ENCODE measurements around the gene ANKRD6.

ANKRD6 gene

GRCh38 chr6:89475634-89476033 lies 42.7 kb downstream of the ANKRD6 start:
- no peak overlapping the region for H3K4me3 Mint-ChIP-seq
- no peaks in the 10 kb centered on the region for H3K9me3 Mint-ChIP-seq
- no peaks in the 10 kb centered on the region for H3K36me3 Mint-ChIP-seq (ENCODE audit: low read depth)
- H3K27me3 Mint-ChIP-seq (ENCODE audit: low read depth) = no peaks in the 10 kb centered on the region
- no peak for TF ChIP-seq CTCF (IDR thresholded peaks at IDR 0.05; ENCODE audit: unreplicated experiment in 3 of 3)
- peak overlapping the region in 1 of 3 experiments; percentile 14 for H3K27ac Mint-ChIP-seq
- H3K4me1 Mint-ChIP-seq = peaks cover 10% of the 10 kb centered on the region

GRCh38 chr6:89479897-89480296 lies 46.9 kb downstream of the ANKRD6 start:
- H3K36me3 Mint-ChIP-seq (ENCODE audit: low read depth) = no peaks in the 10 kb centered on the region
- peaks cover 17% of the 10 kb centered on the region for H3K4me1 Mint-ChIP-seq
- no peak overlapping the region for H3K27ac Mint-ChIP-seq
- H3K9me3 Mint-ChIP-seq = no peaks in the 10 kb centered on the region
- H3K4me3 Mint-ChIP-seq = no peak overlapping the region
- TF ChIP-seq CTCF (IDR thresholded peaks at IDR 0.05; ENCODE audit: unreplicated experiment in 3 of 3) = no peak
- no peaks in the 10 kb centered on the region for H3K27me3 Mint-ChIP-seq (ENCODE audit: low read depth)

GRCh38 chr6:89481695-89482094 lies 48.7 kb downstream of the ANKRD6 start:
- H3K9me3 Mint-ChIP-seq = no peaks in the 10 kb centered on the region
- no peaks in the 10 kb centered on the region for H3K27me3 Mint-ChIP-seq (ENCODE audit: low read depth)
- no peaks in the 10 kb centered on the region for H3K36me3 Mint-ChIP-seq (ENCODE audit: low read depth)
- H3K4me1 Mint-ChIP-seq = peaks cover 12% of the 10 kb centered on the region
- no peak overlapping the region for H3K4me3 Mint-ChIP-seq
- no peak for TF ChIP-seq CTCF (IDR thresholded peaks at IDR 0.05; ENCODE audit: unreplicated experiment in 3 of 3)
- no peak overlapping the region for H3K27ac Mint-ChIP-seq

- Mint-ChIP-seq H3K36me3 (ENCODE audit: low read depth) (no peaks in the 10 kb centered on the region), H3K9me3 (no peaks in the 10 kb centered on the region), H3K4me3 (no peak overlapping the region), H3K27me3 (ENCODE audit: low read depth) (no peaks in the 10 kb centered on the region), H3K4me1 (peaks cover 12% of the 10 kb centered on the region), H3K27ac (no peak overlapping the region)
- no peak for TF ChIP-seq CTCF (IDR thresholded peaks at IDR 0.05; ENCODE audit: unreplicated experiment in 3 of 3)
Observed at GRCh38 chr6:89482126-89482525, 49.2 kb downstream of the ANKRD6 start.

- no peaks in the 10 kb centered on the region for H3K9me3 Mint-ChIP-seq
- no peaks in the 10 kb centered on the region for H3K27me3 Mint-ChIP-seq (ENCODE audit: low read depth)
- no peak for TF ChIP-seq CTCF (IDR thresholded peaks at IDR 0.05; ENCODE audit: unreplicated experiment in 3 of 3)
Observed at GRCh38 chr6:89483111-89483720, 50.3 kb downstream of the ANKRD6 start.

GRCh38 chr6:89485320-89485719 lies 52.4 kb downstream of the ANKRD6 start:
- H3K4me3 Mint-ChIP-seq = no peak overlapping the region
- TF ChIP-seq CTCF (IDR thresholded peaks at IDR 0.05; ENCODE audit: unreplicated experiment in 3 of 3) = no peak
- H3K4me1 Mint-ChIP-seq = peaks cover 12% of the 10 kb centered on the region
- H3K9me3 Mint-ChIP-seq = no peaks in the 10 kb centered on the region
- no peak overlapping the region for H3K27ac Mint-ChIP-seq
- H3K36me3 Mint-ChIP-seq (ENCODE audit: low read depth) = no peaks in the 10 kb centered on the region
- no peaks in the 10 kb centered on the region for H3K27me3 Mint-ChIP-seq (ENCODE audit: low read depth)

More at GRCh38 chr6:89483111-89483720, 50.3 kb downstream of the ANKRD6 start:
- Mint-ChIP-seq H3K27ac (peak overlapping the region in 1 of 3 experiments; percentile 82), H3K4me1 (peaks cover 12% of the 10 kb centered on the region), H3K4me3 (no peak overlapping the region), H3K36me3 (ENCODE audit: low read depth) (no peaks in the 10 kb centered on the region)

Data from nephron (organoid).